CD8-positive, alpha-beta memory T cell (primary cell): ENCODE measurements around the gene DUSP28. TPM values are rescaled to one million over a fixed set of nuclear protein-coding genes. Genes with fewer than 3 reads are reported as not detected.

Source experiments
- CTCF ChIA-PET: fragments of 350-600 bp; sonication (Branson Sonifier 250); formaldehyde crosslinking; loops from one replicate; lab custom pipeline; 2021; ENCODE audit warnings: antibody characterized with exemption; lab: Charles Lee
- POLR2A ChIA-PET: fragments of 350-600 bp; sonication (Branson Sonifier 250); formaldehyde crosslinking; loops from one replicate; lab custom pipeline; 2021; ENCODE audit warnings: antibody characterized with exemption; lab: Charles Lee
- DNase-seq, 5 donors: peaks; one replicate each; pipeline versions ENCODE4 v3.0.0 to v3.0.0-alpha.2; 2020 to 2022; ENCODE audit warnings: mixed read lengths in 1 of 5
- H3K27ac ChIP-seq: one replicate; pipeline ENCODE4 v1.7.0; 2013; ENCODE audit warnings: low read depth, mild to moderate bottlenecking, low read length, moderate library complexity
- H3K27me3 ChIP-seq: 2 replicates; pipeline ENCODE4 v1.7.0; 2013; ENCODE audit warnings: low read length, mild to moderate bottlenecking; ENCODE audit not compliant: insufficient read depth, poor library complexity, severe bottlenecking
- H3K36me3 ChIP-seq: 2 replicates; pipeline ENCODE4 v1.7.0; 2013; ENCODE audit warnings: mild to moderate bottlenecking, low read length, moderate library complexity; ENCODE audit not compliant: insufficient read depth
- H3K4me1 ChIP-seq: 2 replicates; pipeline ENCODE4 v1.7.0; 2013; ENCODE audit warnings: mild to moderate bottlenecking, low read length, moderate library complexity; ENCODE audit not compliant: insufficient read depth
- H3K4me3 ChIP-seq: 2 replicates; pipeline ENCODE4 v1.7.0; 2013; ENCODE audit warnings: mild to moderate bottlenecking, low read length
- H3K9me3 ChIP-seq: 2 replicates; pipeline ENCODE4 v1.7.0; 2013; ENCODE audit warnings: mild to moderate bottlenecking, low read length
- H3K27ac Mint-ChIP-seq, 8 donors: one replicate each; pipeline ENCODE4 v1.8.0; 2020 to 2021; ENCODE audit warnings: mixed read lengths in 8 of 8, mild to moderate bottlenecking in 6 of 8, inconsistent platforms in 3 of 8, moderate library complexity in 3 of 8
- H3K27me3 Mint-ChIP-seq, 2 donors: one replicate each; pipeline ENCODE4 v1.8.0; 2020 to 2021; ENCODE audit warnings: mixed read lengths in 2 of 2, mild to moderate bottlenecking in 1 of 2, moderate library complexity in 1 of 2
- H3K36me3 Mint-ChIP-seq, 3 donors: one replicate each; pipeline ENCODE4 v1.8.0; 2020 to 2021; ENCODE audit warnings: mixed read lengths in 3 of 3, inconsistent platforms in 1 of 3, mild to moderate bottlenecking in 1 of 3
- H3K4me1 Mint-ChIP-seq, 3 donors: one replicate each; pipeline ENCODE4 v1.8.0; 2020 to 2021; ENCODE audit warnings: mixed read lengths in 3 of 3, inconsistent platforms in 1 of 3, mild to moderate bottlenecking in 1 of 3
- H3K4me3 Mint-ChIP-seq, 7 donors: one replicate each; pipeline ENCODE4 v1.8.0; 2020 to 2021; ENCODE audit warnings: mixed read lengths in 7 of 7, mild to moderate bottlenecking in 6 of 7, moderate library complexity in 4 of 7, inconsistent platforms in 2 of 7
- H3K9me3 Mint-ChIP-seq, 5 donors: one replicate each; pipeline ENCODE4 v1.8.0; 2020 to 2022; ENCODE audit warnings: mixed read lengths in 5 of 5, mild to moderate bottlenecking in 3 of 5, moderate library complexity in 2 of 5, inconsistent platforms in 1 of 5
- polyA plus RNA-seq: library from polyadenylated mRNA; unstranded; fragments of 300-500 nt; fragmentation: Illumina TruSeq; gene quantifications from one replicate; pipeline ENCODE4 v1.2.3, GENCODE V29; 2021
- total RNA-seq, 2 experiments: library from RNA; stranded (reverse); gene quantifications; one replicate each; pipeline ENCODE4 v1.2.3, GENCODE V29; 2021

DUSP28 gene
- total and polyA plus RNA-seq, 3 experiments from 2014 or later, result 7.0 to 22.0 (median 7.0) TPM

DNA sequence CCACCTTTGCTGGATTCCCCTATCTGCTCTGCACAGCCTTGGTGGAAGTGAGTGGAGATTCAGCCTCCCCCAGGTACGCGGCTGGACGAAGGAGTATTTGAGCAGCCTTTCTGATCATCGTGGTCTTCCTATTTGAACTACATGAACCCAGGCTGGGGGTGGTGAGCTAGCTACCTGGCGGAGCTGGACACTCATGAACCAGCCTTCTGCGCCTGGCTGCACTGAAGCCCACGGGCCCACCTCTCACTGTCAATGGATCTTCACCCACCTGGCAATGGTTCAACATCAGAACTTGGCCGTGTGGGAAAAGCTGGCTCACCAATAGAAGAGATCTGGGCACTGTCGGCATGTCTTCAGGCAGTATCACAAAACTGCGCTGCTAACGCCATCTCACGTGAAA lies 37.8 kb upstream of the DUSP28 start:
- ChIA-PET POLR2A (no interaction called here), CTCF (interaction anchor here (1.0 kb wide), 1 partner anchor 43 kb away, joined by 3 read pairs; no protein-coding TSS in a partner anchor)
- Mint-ChIP-seq H3K4me3 (no peak overlapping the region), H3K27ac (no peak overlapping the region), H3K36me3 (peaks cover 19 to 57% (median 41%) of the 10 kb centered on the region in 3 donors), H3K9me3 (peaks cover 0 to 4% (median 0%) of the 10 kb centered on the region in 5 donors), H3K27me3 (no peaks in the 10 kb centered on the region), H3K4me1 (peaks cover 6 to 11% (median 6%) of the 10 kb centered on the region in 3 donors)
- Histone ChIP-seq H3K27me3 (no peaks in the 10 kb centered on the region), H3K4me1 (no peaks in the 10 kb centered on the region), H3K36me3 (no peaks in the 10 kb centered on the region), H3K27ac (no peak overlapping the region), H3K4me3 (no peak overlapping the region), H3K9me3 (no peaks in the 10 kb centered on the region)
- no peak for DNase-seq

DNA sequence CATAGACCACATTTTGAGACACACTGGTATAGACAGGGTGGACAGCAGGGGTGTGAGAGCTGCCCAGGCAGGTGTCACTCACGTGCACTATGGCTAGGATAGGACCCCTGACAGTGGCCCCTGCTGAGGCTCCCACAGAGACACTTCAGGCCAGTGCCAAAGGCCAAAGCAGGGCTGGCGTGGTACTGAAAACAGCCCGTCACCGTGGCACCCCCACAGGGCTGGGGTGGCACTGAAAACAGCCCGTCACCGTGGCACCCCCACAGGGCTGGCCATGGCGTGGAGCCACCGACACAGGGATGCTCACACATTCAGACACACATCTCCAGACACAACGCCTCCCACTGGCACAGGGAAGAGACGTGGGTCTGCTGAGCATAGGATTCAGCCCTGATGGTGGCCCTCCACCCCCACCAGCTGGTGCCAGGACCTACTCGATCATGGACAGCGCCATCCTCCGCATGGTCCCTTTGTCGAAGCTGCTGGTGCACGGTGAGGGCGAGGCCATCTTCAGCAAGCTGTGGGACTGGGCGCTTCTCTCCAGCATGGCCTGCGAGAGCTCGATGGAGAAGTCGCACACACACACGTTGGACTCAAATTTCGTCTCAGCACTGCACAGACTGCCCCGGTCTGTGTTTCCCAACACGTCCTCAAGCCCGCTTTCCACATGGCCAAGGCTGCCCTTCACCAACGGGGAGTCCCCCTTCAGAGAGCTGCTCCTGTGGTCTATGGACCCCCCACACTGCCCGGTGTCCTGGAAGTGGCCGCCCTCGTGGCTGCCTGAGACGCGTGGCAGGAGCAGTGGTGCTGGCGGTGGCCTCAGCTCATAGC lies 36.5 kb upstream of the DUSP28 start:
- Mint-ChIP-seq H3K27me3 (no peaks in the 10 kb centered on the region), H3K36me3 (peaks cover 15 to 65% (median 41%) of the 10 kb centered on the region in 3 donors), H3K27ac (no peak overlapping the region), H3K9me3 (peaks cover 0 to 4% (median 0%) of the 10 kb centered on the region in 5 donors), H3K4me3 (no peak overlapping the region), H3K4me1 (peaks cover 6 to 11% (median 6%) of the 10 kb centered on the region in 3 donors)
- H3K27ac ChIP-seq, result no peak overlapping the region
- H3K4me1 ChIP-seq, result no peaks in the 10 kb centered on the region
- no peak for DNase-seq
- ChIA-PET CTCF (interaction anchor here (0.8 to 1.8 kb wide), 3 partner anchors 10 to 42 kb away, joined by 3 to 11 read pairs (median 3); no protein-coding TSS in a partner anchor), POLR2A (no interaction called here)
- H3K4me3 ChIP-seq, result no peak overlapping the region
- no peaks in the 10 kb centered on the region for H3K27me3 ChIP-seq
- no peaks in the 10 kb centered on the region for H3K36me3 ChIP-seq
- H3K9me3 ChIP-seq, result no peaks in the 10 kb centered on the region

DNA sequence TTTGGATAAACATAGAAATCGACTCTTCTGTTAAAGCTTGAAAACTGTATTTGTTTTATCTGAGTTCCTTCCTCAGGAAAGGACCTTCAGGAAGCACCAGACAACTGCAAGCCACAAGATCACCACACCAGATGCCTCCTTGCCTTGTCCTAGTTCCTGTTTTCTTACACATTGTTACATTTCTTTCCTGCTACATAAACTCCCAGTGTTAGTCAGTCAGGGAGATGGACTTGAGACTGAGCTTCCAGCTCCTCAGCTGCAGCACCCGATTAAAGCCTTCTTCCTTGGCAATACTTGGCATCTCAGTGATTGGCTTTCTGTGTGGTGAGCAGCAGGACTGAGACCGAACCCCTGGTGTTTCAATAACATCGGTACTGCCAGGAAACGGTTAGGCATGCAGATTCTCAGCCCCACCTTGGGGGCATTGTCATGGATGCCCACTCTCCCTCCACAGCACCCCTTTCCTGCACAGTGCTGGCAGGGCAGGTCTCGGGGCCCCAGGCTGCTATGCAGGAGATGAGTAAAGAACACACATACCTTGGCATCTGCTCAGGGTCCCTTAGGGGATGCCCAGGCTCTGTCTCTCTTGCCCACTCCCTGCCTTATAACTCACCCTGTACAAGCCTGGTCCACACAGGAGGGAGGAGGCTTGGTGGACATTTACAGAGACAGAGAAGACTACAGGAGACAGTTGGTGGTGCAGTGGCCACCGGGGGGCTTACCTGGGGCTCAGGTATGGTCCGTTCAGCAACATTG lies 35.0 kb upstream of the DUSP28 start:
- no peaks in the 10 kb centered on the region for H3K27me3 ChIP-seq
- H3K27ac Mint-ChIP-seq, result no peak overlapping the region
- H3K27me3 Mint-ChIP-seq, result no peaks in the 10 kb centered on the region
- H3K36me3 ChIP-seq, result no peaks in the 10 kb centered on the region
- H3K36me3 Mint-ChIP-seq, result peaks cover 20 to 74% (median 48%) of the 10 kb centered on the region in 3 donors
- no peak overlapping the region for H3K27ac ChIP-seq
- DNase-seq, result no peak
- ChIA-PET CTCF (interaction anchor here (1.8 kb wide), 1 partner anchor 11 kb away, joined by 11 read pairs; no protein-coding TSS in a partner anchor), POLR2A (no interaction called here)
- H3K4me1 ChIP-seq, result no peaks in the 10 kb centered on the region
- H3K9me3 ChIP-seq, result no peaks in the 10 kb centered on the region
- peaks cover 6 to 8% (median 6%) of the 10 kb centered on the region in 3 donors for H3K4me1 Mint-ChIP-seq
- H3K4me3 Mint-ChIP-seq, result no peak overlapping the region
- H3K4me3 ChIP-seq, result no peak overlapping the region
- peaks cover 0 to 8% (median 0%) of the 10 kb centered on the region in 5 donors for H3K9me3 Mint-ChIP-seq

DNA sequence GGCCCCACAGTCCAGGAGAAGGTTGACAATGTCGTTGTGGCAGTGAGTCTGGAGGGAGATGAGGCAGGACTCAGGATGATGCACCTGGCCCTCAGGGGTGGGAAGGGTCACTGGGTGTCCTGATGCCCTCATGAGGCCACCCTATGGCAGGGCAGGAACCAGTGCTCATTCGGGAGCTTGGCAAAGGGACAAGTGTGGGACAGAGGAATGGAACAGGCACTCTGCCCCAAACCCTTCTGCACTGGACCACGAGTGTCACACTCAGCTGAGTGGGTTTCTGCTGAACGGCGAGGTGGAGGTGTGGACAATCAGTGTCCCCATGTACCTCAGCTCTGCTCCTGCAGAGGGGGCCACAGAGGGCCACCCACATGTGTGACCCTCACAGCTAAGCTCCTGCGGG lies 34.4 kb upstream of the DUSP28 start:
- H3K4me3 Mint-ChIP-seq, result no peak overlapping the region
- H3K27me3 ChIP-seq, result no peaks in the 10 kb centered on the region
- no peaks in the 10 kb centered on the region for H3K36me3 ChIP-seq
- H3K27me3 Mint-ChIP-seq, result no peaks in the 10 kb centered on the region
- peaks cover 0 to 8% (median 0%) of the 10 kb centered on the region in 5 donors for H3K9me3 Mint-ChIP-seq
- H3K36me3 Mint-ChIP-seq, result peaks cover 19 to 78% (median 48%) of the 10 kb centered on the region in 3 donors
- H3K9me3 ChIP-seq, result no peaks in the 10 kb centered on the region
- no peak overlapping the region for H3K27ac Mint-ChIP-seq
- no peak overlapping the region for H3K4me3 ChIP-seq
- DNase-seq, result no peak
- H3K27ac ChIP-seq, result no peak overlapping the region
- no peaks in the 10 kb centered on the region for H3K4me1 ChIP-seq
- peaks cover 2 to 4% (median 4%) of the 10 kb centered on the region in 3 donors for H3K4me1 Mint-ChIP-seq
- ChIA-PET POLR2A (no interaction called here), CTCF (interaction anchor here (0.9 kb wide), 2 partner anchors 12 to 315 kb away, joined by 3 read pairs; no protein-coding TSS in a partner anchor)

DNA sequence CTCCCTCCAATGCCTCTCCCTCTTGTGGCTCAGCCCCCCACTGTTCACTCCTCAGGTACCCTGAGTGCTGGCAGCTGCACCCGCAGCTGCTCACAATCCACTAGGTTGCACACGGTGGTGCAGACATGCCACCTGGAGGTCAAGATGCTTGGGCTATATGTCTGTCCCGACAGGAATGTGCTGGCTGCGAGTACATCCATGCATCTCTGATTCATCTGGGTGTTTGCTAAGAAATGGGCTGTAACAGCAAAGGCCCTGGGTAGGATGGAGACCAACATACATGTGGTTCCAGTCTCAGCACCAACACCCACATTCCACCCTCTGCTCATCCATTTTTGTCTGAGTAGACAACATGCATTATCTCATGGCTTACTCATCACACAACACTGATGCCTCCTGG lies 33.6 kb upstream of the DUSP28 start:
- peak overlapping the region in 1 of 8 donors; percentile 15 for H3K27ac Mint-ChIP-seq
- DNase-seq, result no peak
- H3K4me1 Mint-ChIP-seq, result peaks cover 0 to 3% (median 0%) of the 10 kb centered on the region in 3 donors
- no peak overlapping the region for H3K4me3 ChIP-seq
- no peaks in the 10 kb centered on the region for H3K27me3 Mint-ChIP-seq
- ChIA-PET POLR2A (no interaction called here), CTCF (interaction anchor here (0.9 kb wide), 2 partner anchors 12 to 314 kb away, joined by 3 read pairs; no protein-coding TSS in a partner anchor)
- no peak overlapping the region for H3K4me3 Mint-ChIP-seq
- peaks cover 23 to 85% (median 55%) of the 10 kb centered on the region in 3 donors for H3K36me3 Mint-ChIP-seq
- H3K27ac ChIP-seq, result no peak overlapping the region
- peaks cover 4 to 15% (median 6%) of the 10 kb centered on the region in 5 donors for H3K9me3 Mint-ChIP-seq
- peaks cover 5% of the 10 kb centered on the region for H3K9me3 ChIP-seq
- H3K27me3 ChIP-seq, result no peaks in the 10 kb centered on the region
- H3K4me1 ChIP-seq, result no peaks in the 10 kb centered on the region
- no peaks in the 10 kb centered on the region for H3K36me3 ChIP-seq

DNA sequence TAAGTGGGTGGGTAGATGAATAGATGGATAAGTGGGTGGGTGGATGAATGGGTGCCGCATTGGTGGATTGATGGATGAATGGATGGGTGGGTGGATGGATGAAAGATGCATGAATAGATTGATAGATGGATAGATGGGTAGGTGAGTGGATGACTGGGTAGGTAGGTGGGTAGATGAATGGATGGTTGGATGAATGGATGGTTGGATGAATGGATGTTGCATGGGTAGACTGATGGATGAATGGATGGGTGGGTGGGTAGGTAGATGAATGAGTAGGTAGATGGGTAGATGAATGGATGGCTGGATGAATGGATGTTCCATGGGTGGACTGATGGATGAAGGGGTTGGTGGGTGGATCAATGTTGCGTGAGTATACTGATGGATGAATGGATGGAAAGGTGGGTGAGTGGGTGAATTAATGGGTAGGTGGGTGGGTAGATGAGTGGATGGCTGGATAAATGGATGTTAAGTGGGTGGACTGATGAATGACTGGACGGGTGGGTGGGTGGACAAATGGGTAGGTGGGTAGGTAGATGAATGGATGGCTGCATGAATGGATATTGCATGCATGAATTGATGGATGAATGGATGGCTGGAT lies 32.9 kb upstream of the DUSP28 start:
- Histone ChIP-seq H3K36me3 (no peaks in the 10 kb centered on the region), H3K27me3 (no peaks in the 10 kb centered on the region), H3K4me3 (no peak overlapping the region), H3K9me3 (peaks cover 10% of the 10 kb centered on the region), H3K4me1 (no peaks in the 10 kb centered on the region), H3K27ac (no peak overlapping the region)
- ChIA-PET POLR2A (no interaction called here), CTCF (no interaction called here)
- H3K36me3 Mint-ChIP-seq, result peaks cover 27 to 86% (median 61%) of the 10 kb centered on the region in 3 donors
- no peak overlapping the region for H3K4me3 Mint-ChIP-seq
- no peak for DNase-seq
- peaks cover 0 to 3% (median 0%) of the 10 kb centered on the region in 3 donors for H3K4me1 Mint-ChIP-seq
- H3K27me3 Mint-ChIP-seq, result no peaks in the 10 kb centered on the region
- peaks cover 11 to 22% (median 13%) of the 10 kb centered on the region in 5 donors for H3K9me3 Mint-ChIP-seq
- H3K27ac Mint-ChIP-seq, result peak overlapping the region in 2 of 8 donors; percentile 19 to 32

DNA sequence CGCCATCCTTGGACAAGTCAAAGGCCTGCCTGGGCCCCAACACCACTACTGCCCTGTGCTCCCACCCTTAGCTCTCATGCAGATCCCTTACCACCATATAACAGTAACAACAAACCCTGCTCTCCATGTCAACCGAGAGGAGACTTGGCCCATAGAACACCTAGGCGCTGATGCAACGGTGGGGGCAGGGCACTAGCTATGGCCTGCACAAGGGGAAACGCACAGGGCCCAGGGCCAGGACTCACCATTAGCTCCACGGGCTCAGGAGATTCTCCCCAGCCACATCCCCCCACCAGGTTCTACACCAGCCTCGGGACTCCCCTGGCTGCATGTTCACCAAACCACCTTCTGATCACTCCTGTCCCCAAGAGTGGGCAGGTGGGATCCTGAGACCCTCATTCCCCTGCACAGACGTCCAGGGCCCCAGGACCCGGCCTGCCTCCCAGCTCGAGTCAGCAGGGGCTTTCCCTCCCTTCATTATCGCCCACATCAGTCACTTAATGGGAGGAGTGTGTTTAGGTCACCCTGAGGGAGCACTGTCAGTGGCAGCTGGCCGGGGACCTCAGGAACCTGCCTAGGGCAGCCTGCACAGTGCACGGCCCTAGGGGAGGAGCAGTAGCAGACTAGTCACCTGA lies 31.6 kb upstream of the DUSP28 start:
- peaks cover 14% of the 10 kb centered on the region for H3K9me3 ChIP-seq
- ChIA-PET CTCF (interaction anchor here (1.9 kb wide), 1 partner anchor 14 kb away, joined by 8 read pairs; no protein-coding TSS in a partner anchor), POLR2A (no interaction called here)
- H3K27me3 Mint-ChIP-seq, result no peaks in the 10 kb centered on the region
- H3K27me3 ChIP-seq, result no peaks in the 10 kb centered on the region
- peak overlapping the region in 1 of 7 donors; percentile 18 for H3K4me3 Mint-ChIP-seq
- H3K36me3 Mint-ChIP-seq, result peaks cover 23 to 81% (median 63%) of the 10 kb centered on the region in 3 donors
- no peak overlapping the region for H3K4me3 ChIP-seq
- no peaks in the 10 kb centered on the region for H3K4me1 ChIP-seq
- H3K36me3 ChIP-seq, result no peaks in the 10 kb centered on the region
- H3K9me3 Mint-ChIP-seq, result peaks cover 13 to 27% (median 22%) of the 10 kb centered on the region in 5 donors
- DNase-seq, result no peak
- no peak overlapping the region for H3K27ac Mint-ChIP-seq
- no peak overlapping the region for H3K27ac ChIP-seq
- peaks cover 0 to 3% (median 0%) of the 10 kb centered on the region in 3 donors for H3K4me1 Mint-ChIP-seq
